Esophagus muscularis mucosa (tissue), 4 donors: ENCODE results near the gene LDB1. TPM values are rescaled to one million over a fixed set of nuclear protein-coding genes. Genes with fewer than 3 reads are reported as not detected.

ENCODE experiments used
- DNase-seq: peaks from one replicate; pipeline ENCODE4 v3.0.0-alpha.2; 2017; ENCODE audit errors: extremely low spot score
- H3K27ac ChIP-seq, 4 donors: fragments of 200-600 bp; sonication (generic); replicated peaks in 1 of 4; 1 replicate in 3 of 4; 2 replicates in 1 of 4; pipeline ENCODE4 v1.5.1; 2016 to 2019; ENCODE audit warnings: mild to moderate bottlenecking in 1 of 4
- H3K27me3 ChIP-seq, 4 donors: fragments of 200-600 bp; sonication (generic); one replicate each; pipeline versions ENCODE4 v1.5.1 to v1.6.0; 2016 to 2019
- H3K36me3 ChIP-seq, 4 donors: fragments of 200-600 bp; sonication (generic); one replicate each; pipeline ENCODE4 v1.5.1; 2016 to 2019
- H3K4me1 ChIP-seq, 4 donors: fragments of 200-600 bp; sonication (generic); one replicate each; pipeline ENCODE4 v1.5.1; 2016 to 2019
- H3K4me3 ChIP-seq, 4 donors: fragments of 200-600 bp; sonication (generic); 1 replicate in 2 of 4; 2 replicates in 2 of 4; pipeline ENCODE4 v1.5.1; 2016 to 2019; ENCODE audit warnings: mild to moderate bottlenecking in 4 of 4, moderate library complexity in 1 of 4
- H3K9me3 ChIP-seq, 4 donors: fragments of 200-600 bp; sonication (generic); 1 replicate in 3 of 4; 2 replicates in 1 of 4; pipeline ENCODE4 v1.5.1; 2016 to 2019
- CTCF ChIP-seq, 3 experiments: fragments of 200-600 bp in 2 of 3; fragments of 450-650 bp in 1 of 3; sonication (generic) in 2 of 3; IDR thresholded peaks; one replicate each; pipeline ENCODE4 v1.5.1; 2017 to 2019; ENCODE audit warnings: antibody characterized with exemption in 3 of 3, mild to moderate bottlenecking in 2 of 3, moderate library complexity in 1 of 3
- EP300 ChIP-seq: sonication (generic); formaldehyde crosslinking; IDR thresholded peaks from one replicate; pipeline ENCODE4 v1.6.1; 2017; ENCODE audit warnings: antibody characterized with exemption
- POLR2A ChIP-seq: fragments of 450-650 bp; IDR thresholded peaks from one replicate; pipeline ENCODE4 v1.6.1; 2017; ENCODE audit warnings: antibody characterized with exemption, moderate library complexity, mild to moderate bottlenecking, low read depth
- POLR2AphosphoS5 ChIP-seq, 2 donors: sonication (generic); formaldehyde crosslinking; IDR thresholded peaks; one replicate each; pipeline ENCODE4 v1.6.1; 2017; ENCODE audit warnings: antibody characterized with exemption in 2 of 2
- WGBS: methylation state at CpG from one replicate; pipeline ENCODE4 v1.1.5; 2018; 5-methylcytosine and 5-hydroxymethylcytosine counted together
- intact Hi-C: fragments of 100-400 bp; cut with DNase I; formaldehyde crosslinking; loops from one replicate; pipeline ENCODE4 v1.15.1; 2023
- total RNA-seq, 4 donors: library from RNA; depleted of rRNA; stranded (reverse); fragments of >200 nt; gene quantifications; one replicate each; pipeline versions ENCODE4 v1.1.0 to v1.2.1, GENCODE V29; 2016

The LDB1 gene
- total RNA-seq, 4 donors from 2014 or later, result 59.4 to 79.7 (median 65.6) TPM

DNA sequence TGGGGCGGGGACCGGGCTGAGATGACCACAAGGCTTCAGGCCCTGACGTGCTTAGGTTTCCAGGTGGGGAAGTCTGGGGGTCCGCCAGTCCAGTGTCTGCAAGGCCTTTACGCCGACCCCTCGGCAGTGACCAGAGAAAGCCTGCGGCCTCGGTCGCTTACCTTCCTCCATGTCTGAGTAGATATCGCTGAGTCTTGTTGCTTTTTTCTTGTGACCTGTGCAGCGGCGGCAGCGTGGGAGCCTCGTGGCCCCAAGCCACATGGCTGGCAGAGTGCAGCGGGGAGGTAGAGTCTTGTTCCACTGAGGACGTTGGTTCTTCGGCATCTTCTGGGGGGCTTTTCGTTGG lies 32.4 kb upstream of the LDB1 start:
- H3K4me3 ChIP-seq, result peak overlapping the region; percentile 73 to 89 (median 86)
- intact Hi-C loops, result loop anchor here (5.0 to 10.0 kb wide), 2 partner anchors 335 to 352 kb away; partner anchors contain the start of genes ACTR1A, OGA and SUFU
- H3K27me3 ChIP-seq, result no peaks in the 10 kb centered on the region
- H3K27ac ChIP-seq, result peak overlapping the region; percentile 83 to 98 (median 90)
- H3K9me3 ChIP-seq, result no peaks in the 10 kb centered on the region
- H3K36me3 ChIP-seq, result peaks cover 23 to 67% (median 59%) of the 10 kb centered on the region in 4 donors
- DNase-seq, result no peak
- WGBS, result 0% methylated on average over 7 of the region's 19 CpGs
- TF ChIP-seq POLR2A, result no peak
- no peak for TF ChIP-seq POLR2AphosphoS5 (IDR thresholded peaks at IDR 0.05)
- TF ChIP-seq CTCF (IDR thresholded peaks at IDR 0.05), result no peak
- TF ChIP-seq EP300, result no peak
- H3K4me1 ChIP-seq, result peaks cover 24 to 34% (median 28%) of the 10 kb centered on the region in 4 donors

DNA sequence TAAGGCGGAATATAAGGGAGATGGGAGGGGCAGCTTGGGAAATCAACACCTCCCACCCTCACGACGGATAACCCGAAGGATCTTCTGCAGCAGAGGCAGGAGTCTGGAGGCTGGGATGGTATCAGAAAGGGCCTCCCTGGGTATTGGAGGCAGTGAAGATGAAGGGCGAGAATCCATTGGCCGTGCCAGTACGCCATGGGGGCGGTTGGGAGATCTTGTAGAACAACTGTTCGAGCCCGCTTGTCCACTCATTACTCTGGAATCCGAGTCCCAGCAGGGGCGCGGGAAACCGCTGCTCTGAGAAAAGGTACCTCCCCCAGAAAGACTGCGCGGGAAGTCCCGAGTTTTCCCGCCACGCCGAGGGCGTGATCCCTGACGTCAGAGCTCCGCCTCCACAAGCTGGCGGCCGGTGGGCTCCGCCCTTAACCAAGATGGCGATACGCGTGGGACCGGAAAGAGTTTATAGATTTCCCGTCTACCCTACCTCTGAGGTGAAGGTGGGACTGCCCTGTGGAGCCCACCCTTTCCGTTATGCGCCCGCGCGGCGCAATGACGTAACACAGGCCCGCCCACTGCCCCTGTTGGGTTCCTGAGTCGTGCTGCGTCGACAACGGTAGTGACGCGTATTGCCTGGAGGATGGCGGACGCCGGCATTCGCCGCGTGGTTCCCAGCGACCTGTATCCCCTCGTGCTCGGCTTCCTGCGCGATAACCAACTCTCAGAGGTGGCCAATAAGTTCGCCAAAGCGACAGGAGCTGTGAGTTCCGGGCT lies 31.8 kb upstream of the LDB1 start, which contains the start of gene NOLC1:
TSS of gene NOLC1 (plus strand) at position 616 of the 771 bp plus-strand sequence. CDS start at position 638, 22 bp downstream.
- Histone ChIP-seq H3K4me1 (peaks cover 24 to 34% (median 28%) of the 10 kb centered on the region in 4 donors), H3K4me3 (peak within 1 kb of the TSS; percentile 73 to 89 (median 86)), H3K9me3 (no peaks in the 10 kb centered on the region), H3K36me3 (peaks cover 23 to 67% (median 60%) of the 10 kb centered on the region in 4 donors), H3K27ac (peak within 1 kb of the TSS; percentile 83 to 98 (median 90)), H3K27me3 (no peaks in the 10 kb centered on the region)
- peak; percentile 92 for TF ChIP-seq EP300
- TF ChIP-seq CTCF (IDR thresholded peaks at IDR 0.05), result peak in 1 of 3 experiments; percentile 18
- TF ChIP-seq POLR2AphosphoS5 (IDR thresholded peaks at IDR 0.05), result peak; percentile 97 to 99
- TF ChIP-seq POLR2A, result peak; percentile 60
- 6% methylated on average over 28 of the region's 59 CpGs for WGBS
- DNase-seq, result peak; percentile 100
- intact Hi-C loops, result loop anchor here (5.0 to 10.0 kb wide), 2 partner anchors 335 to 353 kb away; partner anchors contain the start of genes ACTR1A, OGA and SUFU

DNA sequence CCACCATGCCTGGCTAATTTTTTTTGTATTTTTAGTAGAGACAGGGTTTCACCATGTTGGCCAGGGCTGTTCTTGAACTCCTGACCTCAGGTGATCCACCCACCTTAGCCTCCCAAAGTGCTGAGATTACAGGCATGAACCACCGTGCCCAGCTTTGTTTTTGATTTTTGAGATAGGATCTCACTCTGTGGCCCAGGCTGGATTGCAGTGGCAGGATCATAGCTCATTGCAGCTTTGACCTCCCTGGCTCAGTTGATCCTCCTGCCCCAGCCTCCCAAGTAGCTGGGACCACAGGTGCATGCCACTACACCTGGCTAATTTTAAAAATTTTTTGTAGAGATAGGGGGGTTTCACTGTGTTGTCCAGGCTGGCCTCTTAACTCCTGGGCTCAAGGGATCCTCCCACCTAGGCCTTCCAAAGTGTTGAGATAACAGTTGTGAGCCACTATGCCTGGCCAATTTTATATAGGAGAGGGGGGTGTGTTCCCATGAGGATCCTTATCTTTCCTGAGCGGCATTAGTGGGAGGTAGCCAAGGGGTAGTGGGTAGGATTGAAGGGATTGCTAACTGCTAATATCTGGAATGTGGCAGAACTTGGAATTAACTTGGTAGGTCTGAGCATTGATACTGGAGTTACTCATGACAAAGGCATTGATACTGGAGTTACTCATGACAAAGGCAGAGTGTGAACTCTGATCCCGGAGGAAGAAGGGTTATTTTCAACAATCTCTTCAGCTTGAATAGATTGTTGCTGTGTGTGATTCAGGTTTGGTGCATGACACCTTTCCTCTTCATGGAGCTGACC lies 31.0 kb upstream of the LDB1 start:
- Histone ChIP-seq H3K9me3 (no peaks in the 10 kb centered on the region), H3K27me3 (no peaks in the 10 kb centered on the region), H3K4me3 (peak overlapping the region; percentile 73 to 89 (median 86)), H3K27ac (peak overlapping the region; percentile 83 to 98 (median 90)), H3K36me3 (peaks cover 25 to 67% (median 62%) of the 10 kb centered on the region in 4 donors), H3K4me1 (peaks cover 24 to 34% (median 28%) of the 10 kb centered on the region in 4 donors)
- no peak for TF ChIP-seq CTCF (IDR thresholded peaks at IDR 0.05)
- no peak for TF ChIP-seq POLR2A
- no peak for TF ChIP-seq POLR2AphosphoS5 (IDR thresholded peaks at IDR 0.05)
- TF ChIP-seq EP300, result no peak
- WGBS, result 79% methylated on average over 3 of the region's 3 CpGs
- no peak for DNase-seq
- intact Hi-C loops, result loop anchor here (5.0 to 10.0 kb wide), 2 partner anchors 334 to 354 kb away; partner anchors contain the start of genes ACTR1A, OGA and SUFU

GRCh38 chr10:102148275-102148674 lies 28.1 kb upstream of the LDB1 start:
- 92% methylated on average over 13 of the region's 13 CpGs for WGBS

More at GRCh38 chr10:102148275-102148674, 28.1 kb upstream of the LDB1 start:
- TF ChIP-seq POLR2A, result no peak
- Histone ChIP-seq H3K4me3 (no peak overlapping the region), H3K27ac (no peak overlapping the region), H3K4me1 (peaks cover 14 to 16% (median 15%) of the 10 kb centered on the region in 4 donors), H3K27me3 (no peaks in the 10 kb centered on the region), H3K36me3 (peaks cover 37 to 76% (median 69%) of the 10 kb centered on the region in 4 donors), H3K9me3 (no peaks in the 10 kb centered on the region)
- no peak for DNase-seq
- intact Hi-C loops, result no loop called here
